AG04449 (cell line): Measurements from ENCODE around the gene IPO8.

Source experiments
- CTCF ChIA-PET: fragments of 350-600 bp; formaldehyde crosslinking; extraction: SDS; loops from one replicate; lab custom pipeline; 2021; ENCODE audit warnings: antibody characterized with exemption; lab: Yijun Ruan, JAX
- POLR2A ChIA-PET: fragments of 400-600, 350-600 bp; formaldehyde crosslinking; extraction: SDS; loops from one replicate; lab custom pipeline; 2020; ENCODE audit warnings: antibody characterized with exemption, inconsistent platforms; lab: Yijun Ruan, JAX
- DNase-seq: peaks from one replicate; pipeline ENCODE4 v3.0.0-alpha.2; 2010; ENCODE audit warnings: low read depth, low spot score
- H3K4me3 ChIP-seq: 2 replicates; pipeline ENCODE4 v1.5.1; 2011; ENCODE audit warnings: low read depth, mild to moderate bottlenecking, control low read depth, low read length
- CTCF ChIP-seq: IDR thresholded peaks from one replicate; pipeline ENCODE4 v1.5.1; 2011; ENCODE audit warnings: mild to moderate bottlenecking, moderate library complexity, low read length, control low read depth, inconsistent platforms; ENCODE audit not compliant: insufficient read depth; ENCODE audit errors: missing control alignments

The IPO8 gene

GRCh38 chr12:30640392-30640791 lies 55.3 kb downstream of the IPO8 start:
- ChIA-PET POLR2A (no interaction called here), CTCF (no interaction called here)
- TF ChIP-seq CTCF = no peak
- H3K4me3 ChIP-seq = no peak overlapping the region
- no peak for DNase-seq

- ChIA-PET CTCF (no interaction called here), POLR2A (no interaction called here)
- DNase-seq = no peak
- H3K4me3 ChIP-seq = no peak overlapping the region
- no peak for TF ChIP-seq CTCF
Observed at GRCh38 chr12:30635385-30635784, 60.3 kb downstream of the IPO8 start.

GRCh38 chr12:30631740-30632139 lies 63.9 kb downstream of the IPO8 start:
- H3K4me3 ChIP-seq = no peak overlapping the region
- POLR2A ChIA-PET = no interaction called here
- TF ChIP-seq CTCF = no peak
- CTCF ChIA-PET = interaction anchor here (1.0 kb wide), 1 partner anchor 12 kb away, joined by 3 read pairs; no protein-coding TSS in a partner anchor
- DNase-seq = no peak

GRCh38 chr12:30630979-30631285 lies 64.7 kb downstream of the IPO8 start:
- no peak overlapping the region for H3K4me3 ChIP-seq
- DNase-seq = no peak
- TF ChIP-seq CTCF = no peak
- POLR2A ChIA-PET = no interaction called here
- CTCF ChIA-PET = interaction anchor here (1.0 kb wide), 1 partner anchor 13 kb away, joined by 3 read pairs; no protein-coding TSS in a partner anchor

- no peak for TF ChIP-seq CTCF
- no peak overlapping the region for H3K4me3 ChIP-seq
- CTCF ChIA-PET = no interaction called here
- DNase-seq = no peak
- POLR2A ChIA-PET = no interaction called here
Observed at GRCh38 chr12:30630076-30630978, 65.3 kb downstream of the IPO8 start.

- H3K4me3 ChIP-seq = no peak overlapping the region
- CTCF ChIA-PET = no interaction called here
- POLR2A ChIA-PET = no interaction called here
- no peak for TF ChIP-seq CTCF
- DNase-seq = no peak
Observed at GRCh38 chr12:30626847-30627246, 68.8 kb downstream of the IPO8 start.
